ENCODE measurements around the gene LCOR. TPM values are rescaled to one million over a fixed set of nuclear protein-coding genes. Genes with fewer than 3 reads are reported as not detected.

Gene LCOR
- total and polyA plus RNA-seq, 11 donors = 4.3 to 31.4 (median 17.4) TPM

DNA sequence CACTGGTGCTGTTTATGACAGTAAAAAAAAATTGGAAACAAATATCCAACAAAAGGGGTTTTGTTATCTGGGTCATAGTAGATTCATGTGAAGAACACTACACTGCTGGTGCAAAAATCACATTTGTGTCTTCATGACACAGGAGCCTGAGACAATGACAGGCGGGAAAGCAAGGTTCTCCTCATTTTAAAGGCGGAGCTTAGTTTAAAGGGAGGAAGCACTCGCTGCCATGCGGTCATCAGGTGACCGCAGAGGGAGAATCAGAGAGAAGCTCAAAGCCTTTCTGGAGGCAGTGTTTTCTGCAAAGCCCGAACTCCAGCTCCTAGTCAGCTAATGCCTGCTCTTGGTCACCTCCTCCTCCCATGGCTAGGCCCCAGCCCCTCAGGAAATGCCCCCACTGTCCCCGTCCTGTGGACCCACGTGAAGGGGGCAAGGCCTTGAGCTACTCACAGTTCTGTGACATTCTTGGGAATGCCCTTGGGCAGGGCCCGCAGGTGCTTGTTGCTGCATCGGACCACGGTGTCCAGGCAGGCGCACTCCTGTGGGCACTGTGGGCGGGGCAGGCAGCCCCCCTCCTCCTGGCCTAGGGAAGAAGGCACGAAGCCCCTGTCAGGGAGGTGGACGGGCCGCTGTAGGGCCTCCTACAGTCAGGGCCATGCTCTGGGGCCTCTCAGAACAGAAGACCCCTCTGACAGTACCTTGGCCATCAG is 207.6 kb downstream of the LCOR start:
- Histone ChIP-seq H3K36me3 (no peaks in the 10 kb centered on the region), H3K4me1 (peaks cover 0 to 12% (median 10%) of the 10 kb centered on the region in 12 donors), H3K27me3 (no peaks in the 10 kb centered on the region), H3K9me3 (peaks cover 0 to 2% (median 0%) of the 10 kb centered on the region in 12 donors), H3K27ac (no peak overlapping the region), H3K4me3 (no peak overlapping the region)
- no peak for DNase-seq
- intact Hi-C loops (cut with DNase I) = loop anchor here in 2 of 10 donors (2.0 to 10.0 kb wide), 3 partner anchors 169 to 665 kb away; no protein-coding TSS in a partner anchor
- WGBS, 4 donors = 87 to 97% (median 91%) methylated on average over 13 to 16 of the region's 16 CpGs
- no peak for ATAC-seq
- TF ChIP-seq, protein P1, sequence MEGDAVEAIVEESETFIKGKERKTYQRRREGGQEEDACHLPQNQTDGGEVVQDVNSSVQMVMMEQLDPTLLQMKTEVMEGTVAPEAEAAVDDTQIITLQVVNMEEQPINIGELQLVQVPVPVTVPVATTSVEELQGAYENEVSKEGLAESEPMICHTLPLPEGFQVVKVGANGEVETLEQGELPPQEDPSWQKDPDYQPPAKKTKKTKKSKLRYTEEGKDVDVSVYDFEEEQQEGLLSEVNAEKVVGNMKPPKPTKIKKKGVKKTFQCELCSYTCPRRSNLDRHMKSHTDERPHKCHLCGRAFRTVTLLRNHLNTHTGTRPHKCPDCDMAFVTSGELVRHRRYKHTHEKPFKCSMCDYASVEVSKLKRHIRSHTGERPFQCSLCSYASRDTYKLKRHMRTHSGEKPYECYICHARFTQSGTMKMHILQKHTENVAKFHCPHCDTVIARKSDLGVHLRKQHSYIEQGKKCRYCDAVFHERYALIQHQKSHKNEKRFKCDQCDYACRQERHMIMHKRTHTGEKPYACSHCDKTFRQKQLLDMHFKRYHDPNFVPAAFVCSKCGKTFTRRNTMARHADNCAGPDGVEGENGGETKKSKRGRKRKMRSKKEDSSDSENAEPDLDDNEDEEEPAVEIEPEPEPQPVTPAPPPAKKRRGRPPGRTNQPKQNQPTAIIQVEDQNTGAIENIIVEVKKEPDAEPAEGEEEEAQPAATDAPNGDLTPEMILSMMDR (IDR thresholded peaks at IDR 0.05) = no peak
- no peak for TF ChIP-seq POLR2A (IDR thresholded peaks at IDR 0.05)

DNA sequence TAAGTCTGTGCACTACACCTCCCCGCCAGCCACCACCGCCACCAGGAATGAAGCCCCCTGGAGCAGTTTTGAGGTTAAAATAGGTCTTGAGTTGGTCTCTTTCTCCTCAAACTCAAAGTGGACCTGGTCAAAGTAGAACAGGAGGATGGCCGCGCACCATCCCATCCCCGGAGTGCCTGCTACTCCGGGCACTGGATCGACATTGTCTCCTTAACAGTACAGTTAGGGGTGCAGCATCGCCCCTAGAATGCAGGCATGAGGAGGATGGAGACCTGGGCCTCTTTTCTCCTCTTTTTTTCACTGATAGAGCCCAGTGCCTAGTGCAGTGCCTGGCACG is 208.1 kb downstream of the LCOR start:
- TF ChIP-seq, protein P1 (IDR thresholded peaks at IDR 0.05) = no peak
- no peak for TF ChIP-seq POLR2A (IDR thresholded peaks at IDR 0.05)
- no peak for ATAC-seq
- intact Hi-C loops (cut with DNase I) = no loop called here
- no peak for DNase-seq
- Histone ChIP-seq H3K27me3 (no peaks in the 10 kb centered on the region), H3K27ac (no peak overlapping the region), H3K9me3 (peaks cover 0 to 5% (median 0%) of the 10 kb centered on the region in 12 donors), H3K4me3 (no peak overlapping the region), H3K4me1 (peaks cover 0 to 12% (median 10%) of the 10 kb centered on the region in 12 donors), H3K36me3 (no peaks in the 10 kb centered on the region)
- 95 to 98% (median 97%) methylated on average over 9 of the region's 9 CpGs for WGBS, 4 donors

DNA sequence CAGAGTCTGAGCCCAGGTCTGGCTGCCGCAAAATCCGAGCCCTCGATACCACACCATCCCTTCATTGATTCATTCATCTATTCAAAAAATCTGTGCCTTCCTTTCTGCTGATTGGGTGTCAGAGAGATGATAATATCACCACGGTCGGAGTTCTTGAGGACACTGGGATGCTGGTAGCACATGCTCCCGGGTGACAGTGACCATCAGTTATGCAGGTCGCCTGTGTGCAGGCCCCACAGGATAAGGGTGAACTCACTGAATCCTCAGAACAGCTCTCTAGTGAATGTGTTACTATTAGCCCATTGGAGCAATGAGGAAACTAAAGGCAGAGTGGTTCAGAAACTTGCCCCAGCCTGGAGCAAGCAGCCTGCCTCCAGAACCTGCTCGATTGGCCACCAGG is 208.6 kb downstream of the LCOR start:
- DNase-seq (no peak), ATAC-seq (no peak)
- intact Hi-C loops (cut with DNase I) = no loop called here
- Histone ChIP-seq H3K9me3 (peaks cover 0 to 5% (median 0%) of the 10 kb centered on the region in 12 donors), H3K4me3 (no peak overlapping the region), H3K36me3 (no peaks in the 10 kb centered on the region), H3K4me1 (peaks cover 0 to 12% (median 10%) of the 10 kb centered on the region in 12 donors), H3K27ac (no peak overlapping the region), H3K27me3 (no peaks in the 10 kb centered on the region)
- TF ChIP-seq, protein P1 (IDR thresholded peaks at IDR 0.05) = no peak
- no peak for TF ChIP-seq POLR2A (IDR thresholded peaks at IDR 0.05)
- WGBS, 4 donors = 88 to 92% (median 90%) methylated on average over 8 of the region's 8 CpGs

DNA sequence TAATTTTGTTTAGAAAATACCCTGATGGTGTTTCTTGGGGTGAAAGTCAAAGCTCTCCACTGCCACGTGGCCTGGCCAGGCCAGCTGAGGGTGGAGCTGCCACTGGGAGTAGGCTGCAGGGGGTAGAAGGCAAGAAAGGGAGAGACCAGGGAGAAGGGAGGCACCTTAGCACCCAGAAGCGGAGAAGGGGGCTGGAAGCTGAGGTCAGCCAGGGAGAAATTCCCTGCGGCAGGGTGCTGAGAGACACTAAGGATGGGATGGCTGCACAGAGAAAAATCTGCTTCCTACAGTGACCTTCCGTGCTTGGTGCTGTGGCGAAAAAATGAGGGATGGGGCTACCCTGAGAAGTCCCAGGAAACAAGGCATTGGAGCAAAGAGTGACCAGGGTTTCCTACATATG is 210.0 kb downstream of the LCOR start:
- H3K4me3 ChIP-seq = no peak overlapping the region
- peaks cover 0 to 5% (median 0%) of the 10 kb centered on the region in 12 donors for H3K9me3 ChIP-seq
- intact Hi-C loops (cut with DNase I) = no loop called here
- TF ChIP-seq POLR2A (IDR thresholded peaks at IDR 0.05) = no peak
- TF ChIP-seq, protein P1 (IDR thresholded peaks at IDR 0.05) = no peak
- peaks cover 0 to 12% (median 10%) of the 10 kb centered on the region in 12 donors for H3K4me1 ChIP-seq
- no peaks in the 10 kb centered on the region for H3K36me3 ChIP-seq
- ATAC-seq (no peak), DNase-seq (no peak)
- 90 to 92% (median 92%) methylated on average over 5 of the region's 5 CpGs for WGBS, 4 donors
- no peak overlapping the region for H3K27ac ChIP-seq
- H3K27me3 ChIP-seq = no peaks in the 10 kb centered on the region

Measured in heart left ventricle (tissue), 16 donors.